Stimulated activated CD8-positive, alpha-beta memory T cell treated with anti-CD3 and anti-CD28 coated beads, Interleukin-15, amount 100 ng/mL, for 4 hours (primary cell): ENCODE results near the gene SH3BGRL2.
"Not testable (repeated sequence)": the region's sequence is repeated elsewhere in the genome, so short reads cannot be mapped to it uniquely, and the experiment has no call there.

Source experiments
- DNase-seq, 2 donors: peaks; one replicate each; pipeline ENCODE4 v3.0.0-alpha.2; 2020; ENCODE audit warnings: low read depth in 2 of 2

SH3BGRL2 gene

GRCh38 chr6:79614326-79615305 lies 16.5 kb upstream of the SH3BGRL2 start:
- no peak for DNase-seq

GRCh38 chr6:79617518-79617941 lies 13.6 kb upstream of the SH3BGRL2 start:
- DNase-seq = no peak

GRCh38 chr6:79618425-79618824 lies 12.7 kb upstream of the SH3BGRL2 start:
- not testable (repeated sequence) for DNase-seq

GRCh38 chr6:79621579-79621978 lies 9.6 kb upstream of the SH3BGRL2 start:
- no peak for DNase-seq

GRCh38 chr6:79622364-79622763 lies 8.8 kb upstream of the SH3BGRL2 start:
- no peak for DNase-seq

GRCh38 chr6:79623106-79623505 lies 8.0 kb upstream of the SH3BGRL2 start:
- no peak for DNase-seq

GRCh38 chr6:79625746-79626145 lies 5.4 kb upstream of the SH3BGRL2 start:
- DNase-seq = no peak

GRCh38 chr6:79626811-79627210 lies 4.3 kb upstream of the SH3BGRL2 start:
- no peak for DNase-seq

GRCh38 chr6:79627422-79627821 lies 3.7 kb upstream of the SH3BGRL2 start:
- DNase-seq = no peak

- DNase-seq = no peak
Observed at GRCh38 chr6:79628466-79629288, 2.5 kb upstream of the SH3BGRL2 start.

- DNase-seq = no peak
Observed at GRCh38 chr6:79630380-79630882, 698 bp upstream of the SH3BGRL2 start.

GRCh38 chr6:79631693-79632172 lies 604 bp downstream of the SH3BGRL2 start:
- DNase-seq = no peak

- DNase-seq = no peak
Observed at GRCh38 chr6:79632580-79632979, 1.5 kb downstream of the SH3BGRL2 start.

GRCh38 chr6:79634491-79635231 lies 3.5 kb downstream of the SH3BGRL2 start:
- DNase-seq = no peak

- DNase-seq = no peak
Observed at GRCh38 chr6:79635232-79635543, 4.1 kb downstream of the SH3BGRL2 start.

GRCh38 chr6:79636673-79637072 lies 5.5 kb downstream of the SH3BGRL2 start:
- no peak for DNase-seq

- DNase-seq = no peak
Observed at GRCh38 chr6:79640146-79641111, 9.3 kb downstream of the SH3BGRL2 start.

- DNase-seq = no peak
Observed at GRCh38 chr6:79646006-79646405, 14.9 kb downstream of the SH3BGRL2 start.

- DNase-seq = no peak
Observed at GRCh38 chr6:79646561-79646960, 15.4 kb downstream of the SH3BGRL2 start.

GRCh38 chr6:79647741-79648140 lies 16.6 kb downstream of the SH3BGRL2 start:
- no peak for DNase-seq
